GM12891 (cell line): ENCODE measurements around the gene KSR1.

Experiments used
- DNase-seq: peaks from one replicate; pipeline ENCODE4 v3.0.0; 2011; ENCODE audit warnings: low spot score; ENCODE audit not compliant: insufficient read length
- FAIRE-seq: peaks from 2 replicates; lab custom pipeline; 2011; peaks lifted over from hg19 to GRCh38; lab: Jason Lieb, UNC
- PAX5 ChIP-seq: IDR thresholded peaks from 2 replicates; pipeline ENCODE4 v1.6.1; 2011; ENCODE audit warnings: low read length, moderate library complexity, mild to moderate bottlenecking; ENCODE audit not compliant: insufficient read depth, severe bottlenecking
- POLR2A ChIP-seq: IDR thresholded peaks from 2 replicates; pipeline ENCODE4 v1.6.1; 2011; ENCODE audit warnings: low read depth, low read length, control low read depth
- POLR2AphosphoS5 ChIP-seq: IDR thresholded peaks from 2 replicates; pipeline ENCODE4 v1.6.1; 2011; ENCODE audit warnings: low read depth, low read length, control low read depth
- POU2F2 ChIP-seq: IDR thresholded peaks from 2 replicates; pipeline ENCODE4 v1.6.1; 2011; ENCODE audit warnings: low read depth, mild to moderate bottlenecking, control low read depth, low read length, moderate library complexity
- SPI1 ChIP-seq: IDR thresholded peaks from 2 replicates; pipeline ENCODE4 v1.6.1; 2011; ENCODE audit warnings: low read depth, low read length, control low read depth
- TAF1 ChIP-seq: IDR thresholded peaks from 2 replicates; pipeline ENCODE4 v1.6.1; 2011; ENCODE audit warnings: low read depth, low read length, control low read depth

Gene KSR1

DNA sequence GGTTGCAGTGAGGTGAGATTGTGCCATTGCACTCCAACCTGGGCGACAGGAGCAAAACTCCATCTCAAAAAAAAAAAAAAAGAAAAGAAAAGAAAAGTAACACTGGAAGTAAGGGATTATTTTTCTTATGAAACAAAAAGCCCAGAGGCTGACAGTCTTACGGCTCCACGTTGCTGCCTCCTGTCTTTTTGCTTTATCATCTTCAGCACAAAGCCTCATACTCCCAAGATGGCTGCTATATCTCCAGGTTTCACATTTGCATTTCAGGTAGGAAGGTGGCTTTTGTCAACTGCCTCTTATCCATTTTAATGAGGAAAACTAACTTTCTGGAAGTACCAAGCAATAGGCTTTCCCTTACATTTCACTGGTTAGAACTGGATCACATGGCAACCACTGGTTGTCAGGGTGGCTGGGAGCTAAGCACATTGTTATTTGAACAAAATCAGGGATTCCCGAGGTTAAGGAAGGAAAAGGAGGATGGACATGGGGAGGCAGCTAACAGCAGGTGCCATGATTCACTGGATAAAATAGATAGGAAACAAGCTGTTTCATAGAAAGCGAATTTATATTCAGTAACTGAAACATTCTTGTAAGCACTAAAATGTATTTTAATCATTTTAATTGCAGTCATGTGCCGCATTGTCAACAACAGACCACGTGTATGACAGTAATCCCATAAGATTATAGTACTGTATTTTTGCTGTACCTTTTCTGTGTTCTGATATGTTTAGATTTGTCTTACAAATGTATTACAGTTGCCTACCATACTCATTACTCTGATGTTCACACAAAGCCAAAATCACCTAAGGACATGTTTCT, 58.6 kb downstream of the KSR1 start:
- DNase-seq (no peak), FAIRE-seq (no peak)
- no peak for TF ChIP-seq POU2F2
- no peak for TF ChIP-seq SPI1
- no peak for TF ChIP-seq POLR2A
- no peak for TF ChIP-seq TAF1
- no peak for TF ChIP-seq POLR2AphosphoS5
- TF ChIP-seq PAX5: no peak

DNA sequence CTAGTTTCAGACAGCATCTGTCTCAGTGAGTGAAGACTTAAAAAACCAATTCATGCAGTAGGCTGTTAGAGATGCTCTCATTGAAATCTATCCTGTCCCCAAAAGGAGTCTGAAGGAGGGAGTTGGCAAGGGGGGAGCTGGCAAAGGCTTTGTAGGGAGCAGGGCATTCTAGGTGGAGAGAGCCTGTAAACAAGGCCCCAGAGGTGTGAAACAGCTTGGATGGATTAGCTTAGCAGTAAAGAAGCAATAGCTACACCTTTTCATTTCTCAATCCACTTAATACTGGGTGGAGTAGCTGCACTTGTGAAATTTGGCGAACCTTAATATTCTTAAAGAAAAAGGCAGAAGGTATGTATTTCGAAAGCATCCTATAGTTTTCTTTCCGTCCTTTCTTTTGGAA, 61.8 kb downstream of the KSR1 start:
- DNase-seq: no peak
- no peak for FAIRE-seq
- TF ChIP-seq POLR2AphosphoS5: no peak
- TF ChIP-seq TAF1: no peak
- no peak for TF ChIP-seq PAX5
- no peak for TF ChIP-seq POLR2A
- TF ChIP-seq SPI1: no peak
- no peak for TF ChIP-seq POU2F2

DNA sequence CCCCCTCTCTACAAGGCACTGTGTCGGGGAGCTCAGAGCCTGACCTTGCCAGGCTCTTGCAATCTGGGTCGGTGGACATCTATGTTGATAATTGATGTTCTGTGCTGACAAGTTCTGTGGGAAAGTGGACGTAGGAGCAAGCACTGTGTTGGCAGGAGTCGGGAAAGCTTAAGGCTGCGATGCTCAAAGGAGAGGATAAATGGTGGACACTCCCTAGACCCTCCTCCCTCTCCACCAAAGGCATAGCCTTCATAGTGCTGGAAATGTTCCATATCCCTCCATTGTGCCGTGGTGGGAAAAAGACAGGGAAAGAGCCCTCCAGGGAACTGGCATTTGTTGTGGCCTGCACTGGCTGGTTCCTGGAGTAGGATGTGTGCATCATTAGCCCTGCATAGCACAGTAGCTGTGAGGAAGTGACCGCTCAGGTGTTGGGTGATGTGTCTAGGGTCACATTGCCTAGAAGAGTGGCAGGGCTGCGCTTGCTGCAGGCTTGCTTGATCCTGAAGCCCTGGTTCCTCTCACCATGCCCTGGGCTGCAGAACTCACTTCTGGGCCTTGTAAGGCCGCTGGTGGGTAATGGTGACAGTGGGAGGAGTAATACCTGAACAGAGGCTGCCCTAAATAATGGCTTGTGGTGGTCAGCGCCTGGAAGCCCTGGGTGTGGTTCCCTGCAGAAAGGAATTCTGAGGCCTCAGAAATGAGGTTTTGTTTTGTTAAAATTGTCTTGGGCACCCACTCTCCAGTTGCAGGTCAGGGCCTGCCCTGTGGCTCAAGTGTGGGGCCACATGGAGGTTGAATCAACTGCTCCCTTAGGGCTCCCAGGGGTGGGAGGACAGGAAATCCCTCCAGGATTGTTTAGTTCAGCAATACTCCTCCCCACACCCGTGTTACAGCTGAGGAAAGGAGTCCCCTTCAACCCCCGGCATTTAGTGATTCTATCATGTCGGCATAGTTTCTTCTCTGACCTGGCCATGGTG, 62.6 kb downstream of the KSR1 start:
- peak; percentile 69 for FAIRE-seq
- no peak for DNase-seq
- TF ChIP-seq POLR2A (no peak), TAF1 (no peak), PAX5 (no peak), SPI1 (no peak), POU2F2 (no peak), POLR2AphosphoS5 (no peak)

DNA sequence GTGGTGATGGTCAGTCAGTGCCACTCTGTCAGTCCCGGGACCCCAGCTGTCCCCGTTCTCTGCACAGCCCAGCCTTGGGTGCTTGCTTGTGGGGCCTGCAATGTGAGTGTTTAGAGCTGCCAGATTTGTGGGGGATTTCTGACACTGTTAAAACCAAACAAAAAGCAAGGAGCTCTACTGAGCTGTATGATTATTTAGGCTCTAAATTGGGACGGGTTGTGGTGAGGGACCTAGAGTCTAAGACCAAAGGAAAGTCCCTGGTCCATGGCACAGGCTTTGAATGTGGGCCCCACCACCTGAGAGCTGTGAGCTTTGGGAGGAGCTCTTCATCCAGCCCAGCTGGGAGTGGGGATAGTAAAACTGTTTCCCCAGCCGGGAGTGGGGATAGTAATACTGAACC, 63.3 kb downstream of the KSR1 start:
- TF ChIP-seq PAX5 (no peak), POLR2AphosphoS5 (no peak), SPI1 (no peak), TAF1 (no peak), POU2F2 (no peak), POLR2A (no peak)
- DNase-seq: no peak
- FAIRE-seq: no peak

DNA sequence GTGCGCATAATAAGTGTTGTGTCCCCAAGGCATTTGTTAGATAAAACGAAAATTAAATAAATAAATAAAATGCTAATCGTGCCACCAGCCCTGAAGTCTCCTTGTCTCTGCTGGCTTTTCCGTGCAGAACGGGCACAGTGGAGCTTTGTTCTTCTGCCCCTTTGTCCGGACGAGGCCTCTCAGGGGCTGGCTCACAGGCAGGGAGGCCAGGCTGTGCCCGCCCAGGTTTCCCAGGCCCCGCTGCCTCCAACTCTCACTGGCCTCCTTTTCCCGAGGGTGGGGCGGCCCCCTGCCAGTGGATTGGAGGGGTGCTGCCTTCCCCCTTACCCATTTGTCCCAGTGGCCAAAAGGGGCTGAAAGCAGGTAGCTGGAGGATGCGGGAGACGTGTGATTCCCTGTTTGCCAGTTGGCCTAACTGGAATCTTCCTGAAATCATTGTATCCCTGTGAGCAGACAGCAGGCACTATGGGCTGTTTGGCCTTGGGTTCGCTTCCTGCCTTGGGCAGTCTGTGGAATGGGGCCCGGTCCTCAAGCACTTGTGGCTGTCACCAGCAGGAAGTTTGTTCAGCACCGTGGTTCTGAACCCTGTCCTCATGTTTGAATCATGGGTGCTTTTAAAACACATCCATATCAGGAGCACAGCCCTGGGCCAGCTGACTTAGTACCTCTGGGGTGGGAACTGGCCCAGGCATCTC, 64.4 kb downstream of the KSR1 start:
- DNase-seq (no peak), FAIRE-seq (no peak)
- TF ChIP-seq POU2F2: no peak
- no peak for TF ChIP-seq POLR2AphosphoS5
- no peak for TF ChIP-seq PAX5
- TF ChIP-seq TAF1: no peak
- no peak for TF ChIP-seq SPI1
- TF ChIP-seq POLR2A: no peak

DNA sequence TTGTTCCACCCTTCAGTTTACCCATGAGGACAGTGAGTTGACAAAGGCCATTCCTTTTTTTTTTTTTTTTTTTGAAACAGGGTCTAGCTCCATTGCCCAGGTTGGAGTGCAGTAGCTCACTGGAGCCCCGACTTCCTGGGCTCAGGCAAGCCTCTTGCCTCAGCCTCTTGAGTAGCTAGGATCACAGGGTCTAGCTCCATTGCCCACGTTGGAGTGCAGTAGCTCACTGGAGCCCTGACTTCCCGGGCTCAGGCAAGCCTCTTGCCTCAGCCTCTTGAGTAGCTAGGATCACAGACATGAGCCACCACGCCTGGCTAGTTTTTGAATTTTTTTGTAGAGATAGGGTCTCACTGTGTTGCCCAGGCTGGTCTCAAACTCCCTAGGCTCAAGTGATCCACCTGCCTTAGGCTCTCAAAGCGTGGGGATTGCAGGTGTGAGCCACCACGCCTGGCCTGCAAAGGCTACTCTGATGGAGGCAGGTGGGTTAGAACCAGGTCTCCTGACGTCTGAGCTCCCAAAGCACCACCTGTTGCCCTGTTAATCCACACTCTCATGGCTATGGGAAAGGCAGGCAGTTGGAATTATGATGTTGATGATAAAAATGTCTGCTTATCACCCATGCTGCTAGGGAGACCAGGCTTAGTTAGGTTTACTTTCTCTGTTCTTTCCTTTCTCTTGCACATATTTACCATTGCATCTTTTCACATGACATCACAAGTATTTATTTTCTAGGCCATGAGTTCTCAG, 65.2 kb downstream of the KSR1 start:
- TF ChIP-seq SPI1 (no peak), TAF1 (no peak), POLR2A (no peak), PAX5 (no peak), POU2F2 (no peak), POLR2AphosphoS5 (no peak)
- DNase-seq (no peak), FAIRE-seq (no peak)

DNA sequence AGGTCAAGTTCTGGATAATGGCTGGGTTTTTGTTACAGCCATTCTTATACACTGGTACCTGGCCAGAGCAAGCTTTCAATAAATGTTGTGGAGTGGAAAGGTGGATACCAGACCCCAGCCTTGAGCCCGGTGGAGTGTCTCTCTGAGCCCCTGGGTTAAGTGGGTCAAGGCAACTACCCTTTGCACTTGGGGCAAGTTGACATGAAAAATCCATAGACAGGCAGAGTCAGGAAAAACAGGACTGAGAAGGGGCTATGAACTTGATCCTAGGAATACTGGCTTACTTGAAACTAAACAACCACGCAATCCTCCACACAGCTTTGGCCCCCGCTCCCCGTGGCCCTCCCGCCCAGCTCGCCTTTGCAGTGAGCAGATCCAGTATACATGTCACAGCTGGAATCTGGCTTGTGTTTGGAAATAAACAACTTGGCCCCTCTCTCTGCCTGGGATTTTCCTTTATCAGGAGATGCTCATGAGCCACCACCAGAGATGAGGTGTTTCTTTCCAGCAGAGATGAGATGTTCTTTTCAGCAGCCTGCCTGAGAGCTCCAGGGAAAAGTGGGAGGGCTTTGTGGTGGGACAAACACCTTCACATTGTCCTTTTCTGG, 65.9 kb downstream of the KSR1 start:
- DNase-seq (no peak), FAIRE-seq (no peak)
- TF ChIP-seq TAF1 (no peak), PAX5 (no peak), POLR2AphosphoS5 (no peak), POU2F2 (no peak)

DNA sequence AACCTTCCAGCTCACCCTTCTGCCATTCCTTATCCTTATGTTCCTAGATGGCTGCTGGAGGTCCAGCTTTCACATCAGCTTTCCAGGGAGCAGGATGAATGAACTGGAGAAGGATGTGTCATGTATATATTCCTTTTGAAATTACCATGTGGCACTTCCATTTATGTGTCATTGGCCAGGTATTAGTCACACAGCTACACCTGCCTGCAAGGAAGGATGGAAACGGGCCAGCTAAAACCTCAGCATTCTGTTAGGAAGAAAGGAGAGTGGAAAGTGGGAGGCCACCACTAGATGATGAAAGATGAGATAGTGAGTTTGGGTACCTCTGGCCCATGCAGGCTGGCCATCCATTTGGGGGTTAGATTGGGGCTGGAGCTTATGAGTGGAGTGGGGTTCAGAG, 67.5 kb downstream of the KSR1 start:
- TF ChIP-seq SPI1 (no peak), POU2F2 (no peak), POLR2AphosphoS5 (no peak), POLR2A (no peak), PAX5 (no peak), TAF1 (no peak)
- no peak for DNase-seq
- no peak for FAIRE-seq
